ENCODE data around the gene ABCA7. TPM values are rescaled to one million over a fixed set of nuclear protein-coding genes. Genes with fewer than 3 reads are reported as not detected.
"Not testable (repeated sequence)": the region's sequence is repeated elsewhere in the genome, so short reads cannot be mapped to it uniquely, and the experiment has no call there.

The ABCA7 gene
- total RNA-seq, 1 donor from 2014 or later: 9.4 TPM

DNA sequence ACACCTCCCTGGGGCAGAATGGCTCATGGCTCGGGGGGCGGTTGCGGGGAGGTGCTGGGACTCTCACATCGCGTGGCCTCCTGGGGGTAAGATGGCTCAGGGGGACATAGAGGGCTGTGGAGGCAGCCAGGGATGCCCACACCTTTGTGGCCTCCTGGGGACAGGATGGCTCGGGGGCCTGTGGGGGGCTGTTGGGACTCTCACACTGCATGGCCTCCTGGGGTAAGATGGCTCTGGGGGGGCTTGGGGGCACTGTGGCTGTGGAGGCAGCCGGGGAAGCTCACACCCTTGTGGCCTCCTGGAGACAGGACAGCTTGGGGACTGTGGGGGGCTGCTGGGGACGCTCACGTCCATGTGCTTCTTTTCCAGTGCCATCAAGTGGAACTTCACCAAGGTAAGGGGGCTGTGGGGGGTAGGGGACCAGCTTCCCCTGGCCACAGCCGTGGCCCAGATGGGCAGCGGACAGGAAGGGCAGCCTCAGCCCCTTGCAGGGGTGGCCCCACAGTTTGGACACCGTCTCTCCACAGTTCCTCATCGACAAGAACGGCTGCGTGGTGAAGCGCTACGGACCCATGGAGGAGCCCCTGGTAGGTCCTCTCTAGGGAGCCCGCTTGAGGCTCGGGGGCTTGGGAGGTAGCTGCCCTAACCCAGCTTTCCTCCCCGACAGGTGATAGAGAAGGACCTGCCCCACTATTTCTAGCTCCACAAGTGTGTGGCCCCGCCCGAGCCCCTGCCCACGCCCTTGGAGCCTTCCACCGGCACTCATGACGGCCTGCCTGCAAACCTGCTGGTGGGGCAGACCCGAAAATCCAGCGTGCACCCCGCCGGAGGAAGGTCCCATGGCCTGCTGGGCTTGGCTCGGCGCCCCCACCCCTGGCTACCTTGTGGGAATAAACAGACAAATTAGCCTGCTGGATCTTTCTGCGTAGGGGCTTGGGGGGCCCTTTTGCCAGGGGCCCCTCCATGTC is 66.2 kb downstream of the ABCA7 start:
- DNase-seq (no peak), ATAC-seq (no peak)
- intact Hi-C loops (cut with micrococcal nuclease): no loop called here

DNA sequence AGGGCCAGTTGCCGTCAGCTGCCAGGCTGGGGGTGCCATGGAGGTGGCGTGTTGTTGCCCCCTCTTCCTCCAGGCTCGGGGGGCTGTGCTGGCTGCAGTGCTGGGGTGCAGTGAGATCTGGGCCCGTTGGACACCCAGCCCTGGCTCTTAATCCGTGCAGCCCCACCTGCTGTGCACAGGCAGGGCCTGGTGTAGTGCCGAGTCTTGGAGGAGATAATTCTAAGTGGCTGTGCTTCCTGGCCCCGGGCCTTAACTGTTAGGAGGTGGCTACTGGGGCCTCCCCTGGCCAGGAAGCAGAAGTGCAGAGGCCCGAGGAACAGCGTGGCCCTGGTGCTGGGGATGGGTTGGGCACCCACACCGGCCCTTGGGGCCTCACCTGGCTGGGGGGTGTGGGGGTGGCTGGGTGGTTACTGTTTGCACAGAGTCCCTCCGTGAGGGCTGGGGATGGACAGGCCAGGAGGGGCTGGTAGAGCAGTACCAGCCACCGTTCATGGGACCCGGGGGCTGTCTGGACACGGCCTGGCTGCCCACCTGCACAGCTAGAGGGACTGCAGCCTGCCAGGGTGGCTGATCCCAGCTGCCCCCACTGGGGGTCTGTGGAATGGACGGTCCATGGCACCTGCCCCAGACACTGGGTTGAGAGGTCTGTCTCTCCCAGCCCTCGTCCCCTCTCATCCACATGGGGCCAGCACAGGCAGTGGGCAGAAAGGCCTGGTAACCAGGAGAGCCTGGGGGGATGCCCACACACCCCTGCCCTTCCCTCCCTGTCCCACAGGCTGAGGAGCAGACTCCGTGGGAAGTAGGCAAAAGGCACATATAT is 67.1 kb downstream of the ABCA7 start:
- intact Hi-C loops (cut with micrococcal nuclease): no loop called here
- ATAC-seq: no peak
- no peak for DNase-seq

DNA sequence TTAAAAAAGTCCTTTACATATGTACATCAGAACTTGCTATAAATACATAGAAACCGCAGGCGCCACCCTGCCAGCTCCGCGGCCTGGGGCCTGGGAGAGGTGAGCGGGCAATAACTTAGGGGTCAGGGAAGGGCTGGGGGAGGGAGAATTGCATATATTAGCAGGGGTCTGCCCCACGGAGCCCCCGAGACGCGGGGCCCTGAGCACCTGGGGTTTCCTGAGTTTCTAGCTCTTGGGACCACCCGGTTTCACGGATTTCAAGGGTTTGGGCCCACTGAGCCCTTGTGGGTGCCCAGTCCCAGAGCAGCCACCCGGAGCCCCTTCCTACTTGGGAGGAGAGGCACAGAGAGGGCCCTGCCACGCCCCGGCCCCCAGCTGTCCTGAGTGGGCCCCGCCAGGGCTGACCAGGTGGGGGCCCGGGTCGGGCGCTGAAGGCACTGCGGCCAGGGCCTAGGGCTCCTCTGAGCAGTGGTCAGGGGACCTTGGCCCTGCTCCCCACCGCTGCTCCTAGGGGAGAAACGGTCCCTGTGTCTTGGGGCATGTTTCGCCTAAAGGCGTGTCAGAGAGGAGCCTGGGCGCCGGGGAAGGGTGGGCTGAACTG is 67.9 kb downstream of the ABCA7 start:
- DNase-seq: no peak
- no peak for ATAC-seq
- intact Hi-C loops (cut with micrococcal nuclease): no loop called here

DNA sequence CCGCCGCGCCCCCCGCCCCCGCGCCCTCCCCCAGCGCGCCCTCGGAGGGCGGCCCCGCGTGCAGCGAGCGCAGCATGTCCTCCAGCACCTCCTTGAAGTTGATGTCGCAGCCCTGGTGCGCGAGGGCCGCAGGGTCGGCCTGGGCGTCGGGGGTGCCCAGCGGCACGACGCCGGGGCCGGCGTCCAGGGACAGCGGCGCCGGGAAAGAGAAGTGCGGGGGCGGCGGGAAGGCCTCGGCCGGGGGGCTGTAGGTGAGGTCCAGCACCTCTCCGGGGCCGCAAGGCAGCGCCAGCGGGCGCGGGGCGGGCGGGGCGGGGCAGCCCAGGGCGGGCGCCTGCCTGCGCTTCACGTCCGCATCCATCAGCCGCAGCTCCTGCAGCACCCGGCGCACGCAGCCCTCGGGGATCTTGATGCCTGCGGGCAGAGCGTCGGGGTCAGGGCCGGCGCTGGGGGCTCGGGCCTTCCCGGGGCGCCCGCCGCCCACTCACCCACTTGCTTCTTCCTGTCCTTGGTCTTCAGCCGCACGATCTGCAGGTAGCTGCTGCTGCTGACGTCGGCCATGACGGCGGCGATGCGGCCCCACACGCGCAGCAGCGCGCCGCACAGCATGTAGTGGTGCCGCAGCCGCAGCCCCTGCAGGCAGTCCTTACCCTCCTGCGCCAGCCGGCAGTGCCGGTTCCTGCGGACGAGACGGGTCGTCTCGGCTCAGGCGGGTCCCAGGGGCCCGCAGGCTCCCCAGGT is 68.6 kb downstream of the ABCA7 start:
- no peak for ATAC-seq
- DNase-seq: no peak
- intact Hi-C loops (cut with micrococcal nuclease): no loop called here

DNA sequence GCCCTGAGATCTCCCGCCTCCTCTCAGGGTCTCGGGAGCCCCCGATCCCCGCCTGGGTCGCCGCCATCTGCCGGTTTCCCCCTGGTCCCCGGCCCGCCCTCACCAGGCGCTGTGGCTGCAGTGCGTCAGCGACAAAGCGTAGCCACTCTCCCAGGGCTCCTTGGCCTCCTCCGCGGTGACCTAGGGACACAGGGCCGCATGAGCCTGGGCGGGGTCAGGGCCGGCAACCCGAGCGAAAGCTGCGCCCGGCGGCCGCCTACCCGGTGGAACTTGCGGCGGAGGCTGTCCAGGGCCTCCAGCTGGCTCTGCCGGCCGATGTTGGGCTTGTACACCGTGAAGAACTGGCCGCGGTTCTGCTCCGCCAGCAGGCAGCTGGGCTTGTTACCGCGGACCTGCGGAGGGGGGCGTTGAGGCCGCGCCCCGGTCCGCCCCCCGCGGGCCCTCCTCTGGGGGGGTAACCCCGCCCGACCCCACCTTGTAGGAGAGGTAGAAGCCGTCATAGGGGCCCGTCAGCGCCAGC is 69.2 kb downstream of the ABCA7 start:
- ATAC-seq: no peak
- intact Hi-C loops (cut with micrococcal nuclease): no loop called here
- no peak for DNase-seq

DNA sequence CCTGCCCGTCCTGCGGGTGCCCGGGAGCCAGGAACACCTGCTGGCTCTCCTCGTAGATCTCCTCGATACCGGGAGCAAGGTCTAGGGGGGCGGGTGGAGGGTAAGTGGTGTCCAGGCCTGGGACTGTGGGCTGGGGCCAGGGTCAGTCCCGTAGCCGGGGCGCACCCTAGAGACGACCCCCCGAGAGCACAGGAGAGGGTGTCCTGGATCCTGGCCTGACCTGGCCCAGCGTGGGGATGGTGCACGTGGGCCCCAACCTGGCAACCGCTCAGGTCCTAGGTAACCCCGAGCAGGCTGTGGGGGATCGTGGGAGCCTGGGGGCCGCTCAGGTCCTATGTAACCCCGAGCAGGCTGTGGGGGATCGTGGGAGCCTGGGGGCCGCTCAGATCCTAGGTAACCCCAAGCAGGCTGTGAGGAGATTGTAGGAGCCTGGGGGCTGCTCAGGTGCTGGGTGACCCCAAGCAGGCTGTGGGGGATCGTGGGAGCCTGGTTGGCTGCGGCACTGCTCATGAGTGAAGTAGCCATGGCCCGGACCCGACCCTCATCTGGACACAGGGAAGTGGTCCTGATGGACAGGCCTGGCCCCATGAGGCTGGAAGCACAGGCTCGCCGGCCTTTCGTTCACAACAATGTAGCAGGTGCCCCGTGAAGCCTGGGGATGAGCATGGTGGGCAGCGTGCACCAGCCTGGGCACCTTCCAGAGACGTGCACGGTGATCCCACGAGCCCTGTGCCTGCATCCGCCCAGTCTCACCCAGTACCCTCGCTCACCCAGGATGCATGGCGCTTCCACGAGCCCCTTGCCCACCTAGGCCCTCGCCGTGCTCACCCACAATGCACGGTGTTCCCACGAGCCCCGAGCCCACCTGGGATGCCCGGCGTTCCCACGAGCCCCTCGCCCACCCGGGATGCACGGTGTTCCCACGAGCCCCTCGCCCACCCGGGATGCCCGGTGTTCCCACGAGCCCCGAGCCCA is 70.1 kb downstream of the ABCA7 start:
- intact Hi-C loops (cut with micrococcal nuclease): loop anchor here (10.0 kb wide), 1 partner anchor 85 kb away; no protein-coding TSS in a partner anchor
- DNase-seq (no peak), ATAC-seq (no peak)

DNA sequence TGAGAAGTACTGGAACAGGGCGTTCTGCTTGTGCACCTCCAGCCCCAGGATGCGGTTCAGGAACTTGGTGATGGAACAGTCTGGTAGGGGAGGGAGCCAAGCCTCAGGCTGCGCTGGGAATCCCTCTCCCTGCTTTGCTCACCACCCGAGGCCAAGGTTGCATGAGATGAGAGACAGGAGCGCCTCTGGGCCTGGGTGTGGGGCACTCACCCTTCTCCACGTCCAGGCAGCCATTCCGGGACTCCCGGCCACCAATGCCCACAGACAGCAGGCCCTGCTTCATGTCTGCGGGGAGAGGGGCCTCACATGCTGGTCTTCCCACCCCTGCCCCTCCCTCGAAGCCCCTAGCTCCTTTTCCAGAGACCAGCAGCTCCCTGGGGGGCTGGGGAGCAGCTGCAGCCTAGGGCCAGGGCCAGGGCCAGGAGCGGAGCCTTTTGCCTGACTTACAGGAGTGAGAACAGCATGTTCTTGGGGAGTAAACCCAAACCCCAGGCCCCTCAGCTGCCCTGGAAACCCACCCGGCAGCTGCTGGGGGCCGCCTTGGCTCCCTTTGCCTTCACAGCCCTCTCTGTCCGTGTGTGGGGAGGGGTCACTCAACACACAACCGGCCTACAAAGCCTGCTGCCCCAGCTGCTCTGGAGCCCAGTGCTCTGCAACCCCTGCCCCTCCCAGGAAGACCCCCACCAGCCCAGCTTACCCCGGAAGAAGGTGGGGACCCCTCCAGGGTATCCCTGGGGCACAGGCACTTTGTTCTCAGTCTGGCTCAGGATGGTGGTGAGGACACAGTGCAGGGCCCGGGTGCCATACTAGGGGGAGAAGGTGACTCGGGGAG is 71.1 kb downstream of the ABCA7 start:
- no peak for DNase-seq
- ATAC-seq: no peak
- intact Hi-C loops (cut with micrococcal nuclease): loop anchor here (10.0 kb wide), 1 partner anchor 84 kb away; no protein-coding TSS in a partner anchor

DNA sequence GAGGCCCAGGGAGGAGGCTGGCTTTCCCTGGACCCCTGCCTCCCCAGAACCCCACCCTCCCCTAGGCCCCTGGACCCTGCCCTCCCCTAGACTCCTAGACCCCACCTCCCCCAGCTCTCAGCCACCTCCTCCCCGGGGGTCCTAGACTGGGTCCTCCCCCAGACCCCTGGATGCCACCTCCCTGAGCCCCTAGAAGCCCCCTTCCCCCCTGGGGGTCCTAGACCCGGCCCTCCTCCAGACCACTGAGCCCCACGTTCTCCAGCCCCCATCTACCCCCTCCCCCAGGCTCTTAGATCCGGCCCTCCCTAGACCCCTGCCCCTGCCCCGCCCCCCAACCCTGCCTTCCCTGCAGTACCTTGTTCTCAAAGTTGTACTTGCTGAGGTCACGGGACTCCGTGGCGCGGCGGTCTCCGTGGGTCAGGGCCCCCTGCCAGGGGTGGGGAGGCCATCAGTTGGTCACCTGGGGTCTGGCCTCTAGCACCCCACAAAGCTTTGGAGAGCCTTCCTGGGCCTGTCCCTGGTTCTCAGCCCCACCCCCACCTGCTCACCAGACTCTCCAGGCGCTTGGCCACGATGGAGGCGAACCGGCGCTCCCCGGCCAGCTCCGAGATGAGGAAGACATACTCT is 71.8 kb downstream of the ABCA7 start:
- no peak for DNase-seq
- ATAC-seq: no peak
- intact Hi-C loops (cut with micrococcal nuclease): loop anchor here (10.0 kb wide), 1 partner anchor 83 kb away; no protein-coding TSS in a partner anchor

DNA sequence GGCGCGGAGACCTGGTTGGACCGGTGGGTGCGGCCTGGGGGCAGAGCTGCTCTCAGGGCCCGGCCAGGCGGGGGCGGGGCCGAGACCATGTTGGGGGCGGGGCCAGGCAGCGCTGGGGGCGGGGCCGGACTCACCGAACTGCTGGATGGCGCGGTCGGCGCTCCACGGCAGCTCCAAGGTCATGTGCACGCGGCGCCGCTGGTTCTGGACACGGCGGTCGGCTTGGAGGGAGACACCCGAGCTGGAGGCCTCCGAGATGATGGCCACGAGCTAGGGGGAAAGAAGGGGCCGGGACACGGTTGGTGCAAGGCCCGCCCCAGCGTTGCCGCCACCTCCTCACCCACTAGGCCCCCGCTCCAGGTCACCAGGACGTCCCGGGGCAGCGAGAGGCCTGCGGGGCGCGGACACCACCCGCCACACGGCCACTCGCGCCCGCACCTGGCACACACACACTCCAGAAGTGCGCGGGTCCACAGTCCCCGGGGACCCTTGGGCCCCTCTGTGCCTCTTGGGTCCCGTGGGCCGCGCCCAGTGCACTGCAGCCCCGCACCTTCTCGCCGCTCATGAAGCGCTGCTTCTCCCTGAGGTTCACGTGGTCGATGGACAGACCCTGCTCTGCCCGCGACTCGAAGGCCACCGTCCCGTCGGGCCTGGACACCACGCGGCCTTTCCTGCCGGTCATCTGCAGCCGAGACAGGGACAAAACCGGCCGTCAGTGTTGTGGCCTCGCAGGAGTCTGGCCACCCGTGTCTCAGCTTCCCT is 72.5 kb downstream of the ABCA7 start:
- ATAC-seq (peak; percentile 47), DNase-seq (peak; percentile 75)
- intact Hi-C loops (cut with micrococcal nuclease): loop anchor here (10.0 kb wide), 1 partner anchor 82 kb away; no protein-coding TSS in a partner anchor

DNA sequence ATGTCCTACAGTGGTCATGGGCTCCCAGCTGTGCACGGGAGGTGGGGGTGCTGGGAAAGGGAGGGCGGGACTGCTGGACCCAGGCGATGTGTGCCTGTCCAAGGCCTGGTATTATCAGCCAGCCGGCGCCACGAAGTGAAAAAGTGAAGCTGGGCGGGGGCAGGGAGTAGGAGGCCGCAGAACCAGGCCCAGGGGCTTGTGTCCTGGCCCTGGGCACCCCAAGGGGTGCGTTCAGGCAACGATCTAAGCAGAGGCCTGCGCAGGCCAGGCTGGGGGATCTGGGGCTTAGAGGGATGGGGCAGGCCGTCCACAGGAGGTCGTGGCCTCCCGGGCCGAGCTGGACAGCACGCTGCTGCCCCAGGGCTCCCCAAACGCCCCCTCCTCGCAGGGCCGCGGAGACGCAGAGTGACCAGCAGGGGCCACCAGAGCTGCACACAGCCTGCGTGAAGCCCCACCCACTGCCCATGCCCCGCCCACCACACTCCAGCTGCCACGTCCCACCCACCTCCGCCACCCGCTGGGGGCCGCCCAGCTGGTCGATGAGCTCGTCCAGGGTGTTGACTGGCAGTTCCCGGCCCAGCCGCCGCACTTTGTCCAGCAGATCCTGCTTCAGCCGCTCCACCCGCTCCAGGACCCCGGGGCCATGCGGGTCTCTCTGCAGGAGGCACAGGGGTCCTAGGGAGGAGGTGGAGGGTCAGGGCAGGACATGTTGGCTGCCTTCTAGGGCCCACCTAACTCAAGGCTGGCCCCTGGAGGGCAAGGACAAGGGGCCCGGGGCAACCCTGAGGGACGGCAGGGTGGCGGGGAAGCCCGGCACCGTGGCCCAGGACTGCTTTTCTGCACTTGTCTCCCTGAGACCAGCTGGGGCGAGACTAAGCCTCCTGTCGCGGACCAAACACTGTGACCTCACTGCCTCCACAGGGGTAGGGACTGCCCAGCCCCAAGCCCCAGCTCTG is 73.4 kb downstream of the ABCA7 start:
- ATAC-seq: peak; percentile 91
- DNase-seq: peak; percentile 98
- intact Hi-C loops (cut with micrococcal nuclease): loop anchor here (10.0 kb wide), 1 partner anchor 81 kb away; no protein-coding TSS in a partner anchor

DNA sequence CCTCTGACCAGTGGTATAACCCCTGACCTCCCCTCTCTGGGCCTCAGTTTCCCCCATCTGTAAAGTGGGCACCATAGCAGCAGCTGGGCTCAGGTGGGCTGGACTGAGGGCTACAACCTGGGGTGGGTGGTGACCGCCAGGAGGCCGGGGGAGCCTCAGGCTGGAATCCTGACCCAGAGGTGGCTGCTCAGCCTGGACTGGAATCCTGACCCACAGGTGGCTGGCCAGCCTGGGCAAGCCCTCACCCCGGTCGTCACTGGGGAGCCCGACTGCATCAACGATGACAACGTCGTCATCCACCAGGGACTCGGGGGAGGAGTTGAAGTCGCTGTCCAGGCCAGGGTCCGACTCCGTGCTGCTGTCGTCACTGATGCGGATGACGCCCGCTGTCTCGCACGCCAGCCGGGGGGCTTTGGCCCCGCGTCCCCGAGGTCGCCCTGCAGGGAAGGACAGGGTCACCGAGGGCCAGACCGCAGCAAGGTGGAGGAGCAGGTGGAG is 74.1 kb downstream of the ABCA7 start:
- no peak for ATAC-seq
- intact Hi-C loops (cut with micrococcal nuclease): loop anchor here (10.0 kb wide), 1 partner anchor 81 kb away; no protein-coding TSS in a partner anchor
- no peak for DNase-seq

DNA sequence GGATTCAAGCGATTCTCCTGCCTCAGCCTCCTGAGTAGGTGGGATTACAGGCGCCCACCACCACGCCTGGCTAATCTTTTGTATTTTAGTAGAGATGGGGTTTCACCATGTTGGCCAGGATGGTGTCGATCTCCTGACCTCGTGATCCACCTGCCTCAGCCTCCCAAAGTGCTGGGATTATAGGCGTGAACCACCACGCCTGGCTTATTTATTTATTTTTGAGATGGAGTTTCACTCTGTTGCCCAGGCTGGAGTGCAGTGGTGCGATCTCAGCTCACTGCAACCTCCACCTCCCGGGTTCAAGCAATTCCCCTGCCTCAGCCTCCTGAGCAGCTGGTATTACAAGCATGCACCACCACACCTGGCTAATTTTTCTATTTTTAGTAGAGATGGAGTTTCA is 74.8 kb downstream of the ABCA7 start:
- not testable (repeated sequence) for ATAC-seq, DNase-seq

More for the DNA sequence above, 74.8 kb downstream of the ABCA7 start:
- intact Hi-C loops (cut with micrococcal nuclease): loop anchor here (10.0 kb wide), 1 partner anchor 80 kb away; no protein-coding TSS in a partner anchor

Measured in left ventricle myocardium superior (tissue), 1 donor.